T1000 (cell line): ENCODE results near the gene TAS1R2.
A peak's percentile ranks its signal among the peaks of the same experiment; 100 is the strongest.
"Not testable (repeated sequence)": the region's sequence is repeated elsewhere in the genome, so short reads cannot be mapped to it uniquely, and the experiment has no call there.

Experiments used
- DNase-seq: peaks from one replicate; lab custom pipeline; 2025; ENCODE audit warnings: mixed read lengths; lab: John Stamatoyannopoulos, UW

The TAS1R2 gene

DNA sequence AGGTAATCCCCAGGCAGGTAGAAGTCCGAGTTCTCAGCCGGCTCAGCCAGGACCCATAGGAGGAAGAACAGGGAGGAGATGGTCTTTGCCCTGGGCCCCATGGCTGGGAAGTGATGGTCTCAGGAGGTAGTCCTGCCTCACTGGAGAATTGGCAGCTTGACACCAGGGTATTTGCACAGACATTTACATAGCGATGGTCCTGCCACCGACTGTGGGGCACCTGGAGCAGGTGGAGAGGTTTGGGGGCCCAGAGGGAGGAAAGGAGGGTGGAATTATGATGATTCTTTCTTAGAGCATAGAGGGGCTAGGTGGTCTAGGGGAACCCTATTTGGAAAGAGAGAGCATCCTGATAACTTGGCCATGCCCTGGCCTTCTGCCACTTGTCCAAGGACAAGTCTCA, at the start of gene TAS1R2:
Gene TAS1R2 (minus strand): TSS at position 101 of the 400 bp plus-strand sequence. CDS start 0 bp downstream, at position 101.
- DNase-seq: no peak

GRCh38 chr1:18907917-18908845, 48.7 kb upstream of the TAS1R2 start:
- DNase-seq: no peak

GRCh38 chr1:18907021-18907916, 47.8 kb upstream of the TAS1R2 start:
- peak; percentile 54 for DNase-seq

GRCh38 chr1:18903291-18903756, 43.9 kb upstream of the TAS1R2 start:
- DNase-seq: no peak

DNA sequence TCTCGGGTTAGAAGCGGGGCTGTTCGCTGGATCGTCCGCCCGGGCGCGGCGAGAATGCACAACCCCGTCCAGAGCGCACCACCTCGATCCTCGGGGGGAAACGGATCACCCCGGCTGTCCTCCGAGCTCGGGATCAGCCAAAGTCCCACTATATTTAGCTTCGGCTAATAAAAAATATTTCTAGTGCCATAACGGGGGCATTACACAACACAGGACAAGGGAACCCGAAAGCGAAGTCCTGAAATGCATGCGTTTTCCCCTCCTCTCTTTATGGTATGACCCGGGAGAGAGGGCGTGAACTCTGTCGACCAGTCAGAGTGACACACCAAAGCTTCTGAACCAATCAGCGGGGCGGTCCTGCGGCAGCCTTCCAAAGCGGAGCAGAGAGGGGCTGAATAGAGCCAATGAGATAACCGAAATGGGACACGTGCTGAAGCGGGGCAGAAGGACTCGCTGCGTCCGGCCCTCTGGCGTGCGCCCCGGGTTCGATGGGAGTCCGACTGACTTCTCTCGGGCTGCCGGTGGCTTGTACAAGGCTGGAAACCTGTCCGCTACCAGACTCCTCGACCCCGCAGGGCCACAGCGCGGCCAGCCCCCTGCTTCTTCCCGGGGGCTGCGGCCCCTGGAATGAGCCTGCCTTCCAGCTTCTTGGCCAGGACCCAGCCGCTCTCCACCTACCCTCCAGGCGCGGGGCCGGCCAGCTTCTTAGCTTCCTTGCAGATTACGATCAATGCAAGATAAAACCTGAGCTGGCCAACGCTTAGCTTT, 43.2 kb upstream of the TAS1R2 start, which contains the start of gene ALDH4A1:
Gene ALDH4A1 (minus strand): TSS at position 33 of the 768 bp plus-strand sequence. CDS start 32 bp downstream, at position 1.
- peak; percentile 97 for DNase-seq

DNA sequence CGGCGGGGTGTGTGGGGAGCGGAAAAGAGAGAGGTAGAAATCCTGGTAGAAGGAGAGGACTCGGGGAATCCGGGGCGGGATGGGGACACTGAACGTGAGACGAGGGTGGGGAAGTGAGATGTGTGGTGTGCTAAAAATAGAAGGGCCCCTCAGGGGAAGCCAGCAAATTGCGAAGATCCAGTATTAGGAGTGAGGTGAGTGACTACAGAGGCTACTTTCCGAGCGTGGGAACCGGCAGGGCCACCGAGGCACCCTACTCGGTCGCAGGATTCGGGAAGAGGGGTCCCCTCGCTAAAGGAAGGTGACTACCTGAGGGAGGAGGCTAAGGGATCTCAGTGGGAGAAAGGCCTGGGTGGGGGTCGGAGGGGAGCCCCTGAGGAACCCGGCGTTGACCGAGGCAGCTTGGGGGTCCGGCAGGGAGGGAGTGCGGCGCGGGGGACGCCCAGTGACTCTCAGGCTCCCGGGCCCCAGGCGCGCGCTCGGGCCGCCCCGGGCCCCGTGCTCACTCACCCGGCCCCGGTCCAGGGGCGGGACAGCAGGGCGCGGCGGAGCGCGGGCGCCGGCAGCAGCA, 42.6 kb upstream of the TAS1R2 start:
- no peak for DNase-seq

- no peak for DNase-seq
Observed at GRCh38 chr1:18901147-18901951, 41.9 kb upstream of the TAS1R2 start.

DNA sequence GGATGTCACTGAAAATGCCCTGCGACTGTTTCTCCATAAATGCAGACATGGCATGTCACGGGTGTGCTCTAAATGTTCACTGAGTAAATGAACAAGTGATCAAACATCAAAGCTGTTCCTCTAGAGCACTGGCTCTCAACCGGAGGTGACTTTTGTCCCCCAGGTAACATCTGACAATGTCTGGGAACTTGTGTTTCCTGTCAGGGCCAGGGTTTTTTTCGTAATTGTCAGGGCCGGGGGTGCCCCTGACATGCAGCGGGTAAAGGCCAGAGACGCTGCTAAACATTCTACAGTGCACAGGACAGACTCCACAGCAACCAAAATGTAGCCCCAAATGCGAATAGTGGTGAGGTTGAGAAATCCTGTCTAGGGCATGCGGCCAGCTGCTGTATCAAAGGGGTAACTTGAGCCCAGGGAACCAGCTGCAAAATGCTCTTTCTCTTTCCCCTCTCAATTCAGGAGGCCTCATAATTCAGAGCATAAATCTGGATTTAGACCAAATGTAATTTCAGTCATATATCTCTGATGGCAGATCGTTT, 40.9 kb upstream of the TAS1R2 start:
- no peak for DNase-seq

DNA sequence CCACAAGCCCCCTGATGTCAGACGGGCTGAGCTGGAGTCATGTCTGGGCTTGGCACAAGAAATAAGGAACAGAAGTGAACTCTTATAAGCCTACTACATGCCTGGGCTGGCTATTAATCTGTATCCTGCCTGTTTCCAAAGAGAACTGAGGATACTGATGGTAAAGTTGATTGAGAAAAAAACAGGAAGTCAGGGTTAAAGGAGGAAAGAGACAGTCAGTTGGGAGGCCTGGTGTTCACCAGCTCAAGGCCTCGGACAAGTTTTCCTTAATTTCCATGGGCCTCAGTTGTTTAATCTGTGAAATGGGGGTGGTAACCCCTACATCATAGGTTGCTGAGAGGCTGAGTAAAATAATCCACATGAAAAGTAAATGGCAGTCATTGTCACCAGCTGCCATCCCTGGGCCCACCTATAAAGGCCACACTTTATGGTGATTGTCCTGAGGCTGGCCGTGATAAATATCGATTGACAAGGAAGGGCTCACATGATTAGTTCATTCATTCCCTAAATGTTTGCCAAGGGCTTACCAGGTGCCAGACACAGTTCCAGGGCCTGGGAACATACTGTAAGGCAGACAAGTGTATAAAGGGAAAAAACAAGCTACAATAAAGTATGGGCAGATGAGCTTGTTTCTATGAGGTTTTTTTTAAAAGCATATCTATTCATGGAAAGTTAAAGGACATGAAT, 40.0 kb upstream of the TAS1R2 start:
- no peak for DNase-seq

DNA sequence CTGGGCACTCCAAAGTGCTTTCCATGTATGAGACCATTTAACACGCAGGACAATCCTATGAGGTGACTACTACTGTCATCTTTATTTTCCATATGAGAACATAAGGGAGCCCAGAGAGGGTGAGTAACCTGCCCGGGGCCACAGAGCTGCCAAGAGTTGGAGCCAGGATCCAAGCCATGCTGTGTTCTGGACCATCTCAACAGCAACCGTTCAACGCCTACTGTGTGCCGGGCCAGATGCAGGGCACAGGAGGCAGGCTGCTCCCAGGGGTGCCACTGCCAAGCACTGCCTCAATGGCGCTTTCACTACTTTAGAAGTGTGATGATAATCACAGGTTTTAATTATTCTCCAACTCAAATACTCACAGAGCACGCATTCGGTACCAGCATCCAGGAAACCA, 39.1 kb upstream of the TAS1R2 start:
- DNase-seq: no peak

GRCh38 chr1:18895317-18895716, 35.9 kb upstream of the TAS1R2 start:
- no peak for DNase-seq

DNA sequence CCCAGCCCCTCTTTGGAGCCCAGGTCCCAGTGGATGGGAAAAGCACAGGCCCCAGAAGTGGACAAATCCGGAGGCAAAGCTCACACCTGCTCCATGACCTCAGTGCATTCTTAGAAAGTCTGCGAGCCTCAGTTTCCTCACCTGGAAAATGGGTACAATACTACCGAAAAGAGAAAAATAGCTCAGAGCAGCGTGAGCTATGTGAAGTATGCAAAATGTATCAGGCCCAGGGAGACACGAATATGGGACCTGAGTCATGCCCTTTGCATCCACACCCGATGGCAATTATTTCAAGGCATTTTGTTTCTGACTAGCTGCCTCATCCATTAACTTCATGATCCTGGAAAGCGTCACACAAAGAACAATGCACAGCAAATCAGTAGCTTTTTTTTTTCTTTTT, 33.7 kb upstream of the TAS1R2 start:
- no peak for DNase-seq

DNA sequence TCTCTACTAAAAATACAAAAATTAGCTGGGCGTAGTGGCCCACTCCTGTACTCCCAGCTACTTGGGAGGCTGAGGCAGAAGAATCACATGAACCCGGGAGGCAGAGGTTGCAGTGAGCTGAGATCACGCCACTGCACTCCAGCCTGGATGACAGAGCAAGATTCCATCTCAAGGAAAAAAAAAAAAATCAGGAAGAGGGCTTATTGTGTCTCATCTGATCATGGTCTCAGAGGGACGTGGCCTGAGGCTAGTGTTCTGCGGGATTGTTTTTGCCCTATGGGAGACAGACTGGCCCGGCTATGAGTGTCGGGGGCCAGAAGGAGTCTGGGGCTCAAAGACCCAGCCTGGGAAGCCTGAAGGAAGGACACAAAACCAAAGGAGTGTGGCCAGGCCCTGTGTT, 32.4 kb upstream of the TAS1R2 start:
- DNase-seq: not testable (repeated sequence)

DNA sequence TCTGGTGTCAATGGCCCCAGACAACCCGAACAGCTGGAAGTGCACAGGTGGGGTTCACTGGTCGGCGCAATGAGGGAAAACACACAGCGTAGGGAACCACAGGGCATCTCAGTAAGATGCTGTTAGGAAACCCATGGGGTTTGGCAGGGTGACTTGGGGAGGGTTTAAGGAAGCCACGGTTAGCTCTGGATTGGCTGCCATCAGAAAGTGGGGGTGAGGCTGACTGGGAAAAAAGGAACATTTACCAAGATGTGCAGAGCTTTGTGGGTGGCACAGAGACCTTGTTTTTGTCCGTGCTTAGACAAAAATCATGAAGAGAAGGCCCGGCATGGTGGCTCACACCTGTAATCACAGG, 31.9 kb upstream of the TAS1R2 start:
- DNase-seq: no peak

- no peak for DNase-seq
Observed at GRCh38 chr1:18890706-18891425, 31.4 kb upstream of the TAS1R2 start.

DNA sequence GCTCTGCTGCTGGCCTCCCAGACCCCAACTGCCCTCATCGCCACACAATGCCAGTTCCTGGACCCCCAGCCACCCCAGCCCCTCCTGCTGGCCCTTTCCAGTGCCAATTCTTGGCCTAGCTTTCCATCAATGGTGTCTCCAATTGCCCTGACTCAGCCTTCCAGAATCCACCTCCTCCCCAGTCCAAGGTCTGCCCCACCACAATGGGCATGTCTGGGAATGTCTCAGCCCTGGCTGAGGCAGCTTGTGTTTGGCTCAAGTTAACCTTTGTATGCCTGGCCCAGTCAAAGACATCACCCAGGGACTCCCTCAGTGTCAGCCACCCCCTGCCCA, 26.5 kb upstream of the TAS1R2 start:
- no peak for DNase-seq

GRCh38 chr1:18885311-18886002, 26.0 kb upstream of the TAS1R2 start:
- no peak for DNase-seq

GRCh38 chr1:18884727-18885126, 25.3 kb upstream of the TAS1R2 start:
- DNase-seq: no peak

DNA sequence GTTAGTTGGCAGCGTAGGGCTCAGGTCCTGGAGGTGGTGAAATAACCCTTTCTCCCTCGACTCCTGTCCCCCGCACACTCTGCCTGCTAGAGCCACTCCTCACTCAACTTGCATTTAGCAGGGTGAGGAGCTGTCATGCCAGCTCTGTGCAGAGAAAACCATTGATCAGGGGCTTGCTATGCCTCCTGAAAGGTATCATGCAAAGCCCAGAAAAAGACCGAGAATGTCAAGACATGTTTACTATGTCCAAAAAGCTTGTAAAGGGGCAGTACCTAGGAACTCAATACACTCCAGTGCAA, 24.9 kb upstream of the TAS1R2 start:
- DNase-seq: no peak
